RCC 7860 (cell line): ENCODE results near the gene CD300LG.
"Not testable (repeated sequence)": the region's sequence is repeated elsewhere in the genome, so short reads cannot be mapped to it uniquely, and the experiment has no call there.

Experiments used
- DNase-seq: peaks from one replicate; pipeline ENCODE4 v3.0.0-alpha.2; 2015; ENCODE audit warnings: low spot score
- FAIRE-seq: peaks from 2 replicates; lab custom pipeline; 2012; peaks lifted over from hg19 to GRCh38; lab: Jason Lieb, UNC

The CD300LG gene

GRCh38 chr17:43823350-43824084, 23.5 kb upstream of the CD300LG start:
- no peak for FAIRE-seq
- DNase-seq = no peak

GRCh38 chr17:43825567-43825966, 21.4 kb upstream of the CD300LG start:
- DNase-seq (no peak), FAIRE-seq (no peak)

- DNase-seq = no peak
- FAIRE-seq = no peak
These were observed 20.8 kb upstream of the CD300LG start for GRCh38 chr17:43826206-43826605.

GRCh38 chr17:43827596-43827995, 19.4 kb upstream of the CD300LG start:
- no peak for FAIRE-seq
- no peak for DNase-seq

- FAIRE-seq = no peak
- DNase-seq = no peak
These were observed 17.2 kb upstream of the CD300LG start for GRCh38 chr17:43829738-43830137.

- no peak for DNase-seq
- FAIRE-seq = no peak
These were observed 16.4 kb upstream of the CD300LG start for GRCh38 chr17:43830510-43831140.

GRCh38 chr17:43831633-43832032, 15.3 kb upstream of the CD300LG start:
- DNase-seq (no peak), FAIRE-seq (no peak)

GRCh38 chr17:43832168-43832975, 14.6 kb upstream of the CD300LG start:
- peak; percentile 63 for DNase-seq
- no peak for FAIRE-seq

- DNase-seq (peak; percentile 46), FAIRE-seq (no peak)
These were observed 13.8 kb upstream of the CD300LG start, which contains the start of gene MPP3 for GRCh38 chr17:43832976-43833829. Gene MPP3, minus strand, starts transcription at chr17:43833146. Its CDS starts 1,240 bp downstream, at chr17:43831906.

- DNase-seq (no peak), FAIRE-seq (no peak)
These were observed 12.9 kb upstream of the CD300LG start for GRCh38 chr17:43834106-43834505.

- FAIRE-seq = no peak
- peak; percentile 37 for DNase-seq
These were observed 7.3 kb upstream of the CD300LG start for GRCh38 chr17:43839670-43840108.

- FAIRE-seq (no peak), DNase-seq (no peak)
These were observed 6.2 kb upstream of the CD300LG start for GRCh38 chr17:43840814-43841213.

GRCh38 chr17:43841282-43841681, 5.7 kb upstream of the CD300LG start:
- FAIRE-seq (no peak), DNase-seq (no peak)

GRCh38 chr17:43842091-43842974, 4.6 kb upstream of the CD300LG start:
- not testable (repeated sequence) for FAIRE-seq, DNase-seq

GRCh38 chr17:43842975-43843325, 4.0 kb upstream of the CD300LG start:
- no peak for DNase-seq
- no peak for FAIRE-seq

GRCh38 chr17:43844241-43844640, 2.7 kb upstream of the CD300LG start:
- FAIRE-seq (no peak), DNase-seq (no peak)

- FAIRE-seq = peak; percentile 30
- DNase-seq = peak; percentile 6
These were observed 1.2 kb upstream of the CD300LG start for GRCh38 chr17:43845766-43846165.

GRCh38 chr17:43846221-43846712, 709 bp upstream of the CD300LG start:
- peak; percentile 50 for DNase-seq
- FAIRE-seq = no peak

GRCh38 chr17:43848601-43849000, 1.6 kb downstream of the CD300LG start:
- DNase-seq = no peak
- no peak for FAIRE-seq
